GM04503 (cell line): ENCODE data around the gene PRKAR1A.
"Not testable (repeated sequence)": the region's sequence is repeated elsewhere in the genome, so short reads cannot be mapped to it uniquely, and the experiment has no call there.

ENCODE experiments used
- DNase-seq: peaks from one replicate; pipeline ENCODE4 v3.0.0-alpha.2; 2012; ENCODE audit warnings: low read depth

PRKAR1A gene

GRCh38 chr17:68579194-68579927 is 67.1 kb downstream of the PRKAR1A start:
- DNase-seq = no peak

- peak; percentile 91 for DNase-seq
Observed at GRCh38 chr17:68580236-68580770, 68.1 kb downstream of the PRKAR1A start.

DNA sequence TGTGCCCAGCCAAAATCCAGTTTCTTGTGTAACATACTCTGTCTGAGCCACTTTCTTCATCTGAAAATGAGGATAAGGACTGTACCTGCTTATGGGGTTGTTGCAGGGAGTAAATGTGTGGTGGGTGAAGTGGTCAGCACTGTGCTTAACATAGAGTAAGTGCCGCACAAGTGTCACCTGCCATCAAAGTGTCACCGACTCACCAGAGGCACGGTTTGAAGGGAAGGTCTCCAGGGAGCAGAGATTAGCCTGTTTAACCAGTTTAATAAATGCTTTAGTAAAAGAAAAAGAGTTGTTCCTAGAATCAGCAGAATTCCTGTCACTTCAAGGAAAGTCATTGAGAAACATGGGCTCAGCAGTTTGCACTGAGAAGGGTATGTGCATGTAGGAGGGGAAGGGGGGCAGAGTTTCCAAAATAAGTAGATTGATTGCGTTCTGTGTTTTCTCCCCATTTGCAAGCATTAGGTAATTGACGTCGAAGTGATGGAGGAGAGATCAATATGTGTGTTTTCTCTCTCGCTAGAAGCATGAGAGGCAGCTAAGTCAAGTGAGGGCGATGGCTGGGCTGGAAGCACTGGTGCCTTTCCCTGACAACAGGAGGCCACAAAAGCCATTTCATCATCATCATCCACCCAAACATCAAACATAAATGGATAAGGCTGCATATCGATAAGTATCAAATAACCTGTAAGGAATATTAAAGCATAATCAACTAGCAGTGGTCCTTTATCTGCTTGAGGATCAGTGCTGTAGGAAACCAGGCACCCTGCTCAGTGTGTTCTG is 69.8 kb downstream of the PRKAR1A start:
- DNase-seq = no peak

DNA sequence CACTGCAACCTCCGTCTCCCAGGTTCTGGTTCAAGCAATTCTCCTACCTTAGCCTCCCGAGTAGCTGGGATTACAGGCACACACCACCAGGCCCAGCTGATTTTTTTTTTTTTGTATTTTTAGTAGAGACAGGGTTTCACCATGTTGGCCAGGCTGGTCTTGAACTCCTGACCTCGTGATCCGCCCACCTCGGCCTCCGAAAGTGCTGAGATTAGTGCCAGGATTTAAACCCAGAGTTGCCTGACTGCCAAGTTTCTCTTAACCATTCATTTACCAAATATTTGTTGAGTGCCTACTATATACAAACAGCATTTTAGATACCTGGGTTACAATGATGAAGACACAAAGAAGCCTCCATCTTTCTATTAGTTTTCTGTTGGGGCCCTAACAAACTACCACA is 70.6 kb downstream of the PRKAR1A start:
- DNase-seq = not testable (repeated sequence)

DNA sequence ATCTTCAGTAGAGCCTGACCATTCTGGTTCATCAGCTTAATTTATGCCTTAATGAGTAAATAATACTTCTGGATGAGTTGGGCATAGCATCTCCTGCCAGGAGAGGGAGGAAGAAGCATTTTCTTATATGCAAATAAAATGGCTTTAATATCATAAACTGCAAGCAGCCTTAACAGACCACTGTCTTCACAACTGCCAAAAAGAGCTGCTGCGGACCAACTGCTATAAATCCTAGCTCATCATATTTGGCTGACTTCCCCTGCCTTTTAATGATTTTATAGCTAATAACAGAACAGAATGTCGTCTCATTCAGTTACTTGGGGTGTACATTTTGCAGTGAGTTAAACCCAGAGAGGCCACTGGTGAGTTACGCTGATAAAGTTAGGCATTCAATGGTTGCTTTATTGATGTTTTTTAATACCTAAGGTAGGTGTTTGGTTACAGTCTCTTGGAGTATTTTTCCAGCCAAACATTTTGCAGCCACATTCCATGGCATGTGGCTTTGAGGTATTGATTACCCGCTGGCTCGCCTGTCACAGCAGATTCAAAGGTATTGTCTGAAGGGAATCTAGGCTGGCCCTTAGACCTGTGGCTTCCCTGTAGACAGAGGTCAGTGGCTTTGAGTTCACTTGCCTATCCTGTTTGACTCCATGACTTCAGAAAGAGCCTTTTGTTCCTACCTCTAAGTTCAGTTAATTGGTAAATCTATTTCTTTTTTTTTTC is 72.5 kb downstream of the PRKAR1A start:
- DNase-seq = no peak

DNA sequence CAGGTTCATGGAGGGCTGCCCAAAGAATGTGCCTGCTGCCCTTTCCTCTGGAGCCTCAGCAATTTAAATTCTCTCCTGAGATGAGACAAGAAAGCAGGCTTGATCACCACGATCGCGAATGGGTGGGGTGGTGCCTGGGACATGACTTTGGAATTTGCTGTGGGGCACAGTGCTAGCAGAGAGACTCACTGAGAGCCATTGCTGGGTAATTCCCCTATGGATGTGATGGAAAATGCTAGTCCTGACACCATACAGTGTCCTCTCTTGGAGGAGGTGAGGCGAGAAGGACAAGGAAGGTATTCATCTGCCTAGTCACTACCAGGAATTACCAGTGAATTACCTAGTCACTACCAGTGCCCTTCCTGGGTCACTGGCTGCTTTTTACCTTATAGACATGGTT is 73.4 kb downstream of the PRKAR1A start:
- no peak for DNase-seq

DNA sequence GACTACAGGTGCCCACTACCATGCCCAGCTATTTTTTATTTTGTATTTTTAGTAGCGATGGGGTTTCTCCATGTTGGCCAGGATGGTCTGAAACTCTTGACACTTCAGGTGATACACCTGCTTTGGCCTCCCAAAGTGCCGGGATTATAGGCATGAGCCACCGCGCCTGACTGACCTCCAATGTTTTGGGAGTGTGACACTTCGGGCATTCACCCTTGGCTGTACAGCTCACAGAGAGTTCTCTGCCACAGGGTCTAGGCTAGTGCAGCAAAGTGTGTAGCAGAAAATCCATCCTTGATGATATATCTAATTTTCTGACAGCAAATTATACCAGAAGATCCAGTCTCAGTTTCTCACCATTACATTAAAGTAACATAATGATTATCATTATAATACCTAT is 74.8 kb downstream of the PRKAR1A start:
- no peak for DNase-seq

DNA sequence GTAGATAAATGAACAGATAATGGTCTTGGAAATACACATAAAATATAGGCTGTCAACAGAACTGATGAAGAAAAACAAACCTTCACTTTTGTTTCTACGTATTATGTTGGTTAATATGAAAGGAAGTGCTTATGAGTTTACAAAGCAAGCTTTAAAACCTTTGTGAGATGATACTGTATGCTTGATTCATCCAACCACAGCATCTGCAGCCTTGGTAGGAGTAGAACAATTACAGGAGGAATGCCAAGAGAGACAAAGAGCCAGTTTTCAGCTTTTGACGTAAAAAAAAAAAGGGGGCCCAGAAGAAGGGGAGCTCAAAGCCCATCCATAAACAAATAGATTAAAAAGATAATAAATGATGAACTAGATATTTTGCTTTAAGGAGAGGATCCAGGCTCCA is 75.6 kb downstream of the PRKAR1A start:
- no peak for DNase-seq

GRCh38 chr17:68588362-68588761 is 76.1 kb downstream of the PRKAR1A start:
- no peak for DNase-seq

DNA sequence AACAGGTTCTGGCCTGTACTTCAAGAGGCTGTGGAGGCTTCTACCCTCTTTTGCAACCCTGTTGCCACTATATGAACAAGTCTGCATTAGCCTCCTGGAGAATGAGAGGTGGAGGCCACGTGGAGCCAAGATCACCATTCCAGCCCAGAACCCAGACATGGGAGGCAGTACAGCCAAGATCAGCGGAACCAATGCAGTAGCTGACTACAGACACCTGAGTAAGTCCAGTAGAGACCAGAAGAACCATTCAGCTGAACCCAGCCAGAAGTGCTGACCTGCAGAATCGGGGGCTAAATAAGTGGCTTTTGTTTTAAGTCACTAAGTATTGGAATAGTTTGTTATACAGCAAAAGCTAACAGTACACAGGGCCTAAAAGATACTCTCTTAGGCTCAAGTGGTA is 76.9 kb downstream of the PRKAR1A start:
- no peak for DNase-seq

DNA sequence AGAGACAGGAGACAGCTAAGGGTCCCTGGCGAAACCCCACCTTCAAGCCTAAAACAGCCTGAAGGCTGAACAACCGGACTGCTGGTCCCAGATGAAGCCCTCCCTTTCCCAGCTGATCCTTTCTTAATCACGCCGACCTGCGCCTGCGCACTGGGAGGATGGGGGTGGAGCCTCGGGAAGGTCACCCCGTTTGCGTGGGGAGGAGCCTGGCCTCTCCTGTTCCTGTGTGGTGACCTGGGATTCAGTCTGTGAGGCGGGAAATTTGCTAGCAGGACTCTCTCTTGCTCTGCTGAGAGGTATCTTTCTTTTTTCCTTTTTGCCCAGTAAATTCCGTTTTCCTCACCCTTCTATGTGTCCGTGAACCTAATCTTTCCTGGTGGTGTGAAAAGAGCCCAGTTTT is 79.4 kb downstream of the PRKAR1A start:
- DNase-seq = no peak

DNA sequence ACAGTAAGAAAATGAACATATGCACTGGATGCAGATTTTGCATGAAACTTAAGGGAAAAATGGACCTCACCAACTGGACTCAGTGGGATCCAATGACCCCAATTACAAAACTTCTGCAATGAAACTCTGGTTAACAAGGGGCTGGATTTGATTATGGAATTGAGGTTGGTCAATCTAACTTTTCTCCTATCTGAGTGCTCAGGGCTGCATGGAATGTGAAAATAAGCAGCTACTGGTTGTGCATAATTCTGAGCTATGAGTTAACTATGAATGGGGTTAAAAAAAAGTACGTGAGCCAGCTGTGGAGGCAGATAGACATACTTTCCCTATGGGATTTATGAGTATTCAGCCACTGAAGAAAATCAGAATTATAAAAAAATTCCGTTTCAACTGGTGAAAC is 79.8 kb downstream of the PRKAR1A start:
- no peak for DNase-seq

DNA sequence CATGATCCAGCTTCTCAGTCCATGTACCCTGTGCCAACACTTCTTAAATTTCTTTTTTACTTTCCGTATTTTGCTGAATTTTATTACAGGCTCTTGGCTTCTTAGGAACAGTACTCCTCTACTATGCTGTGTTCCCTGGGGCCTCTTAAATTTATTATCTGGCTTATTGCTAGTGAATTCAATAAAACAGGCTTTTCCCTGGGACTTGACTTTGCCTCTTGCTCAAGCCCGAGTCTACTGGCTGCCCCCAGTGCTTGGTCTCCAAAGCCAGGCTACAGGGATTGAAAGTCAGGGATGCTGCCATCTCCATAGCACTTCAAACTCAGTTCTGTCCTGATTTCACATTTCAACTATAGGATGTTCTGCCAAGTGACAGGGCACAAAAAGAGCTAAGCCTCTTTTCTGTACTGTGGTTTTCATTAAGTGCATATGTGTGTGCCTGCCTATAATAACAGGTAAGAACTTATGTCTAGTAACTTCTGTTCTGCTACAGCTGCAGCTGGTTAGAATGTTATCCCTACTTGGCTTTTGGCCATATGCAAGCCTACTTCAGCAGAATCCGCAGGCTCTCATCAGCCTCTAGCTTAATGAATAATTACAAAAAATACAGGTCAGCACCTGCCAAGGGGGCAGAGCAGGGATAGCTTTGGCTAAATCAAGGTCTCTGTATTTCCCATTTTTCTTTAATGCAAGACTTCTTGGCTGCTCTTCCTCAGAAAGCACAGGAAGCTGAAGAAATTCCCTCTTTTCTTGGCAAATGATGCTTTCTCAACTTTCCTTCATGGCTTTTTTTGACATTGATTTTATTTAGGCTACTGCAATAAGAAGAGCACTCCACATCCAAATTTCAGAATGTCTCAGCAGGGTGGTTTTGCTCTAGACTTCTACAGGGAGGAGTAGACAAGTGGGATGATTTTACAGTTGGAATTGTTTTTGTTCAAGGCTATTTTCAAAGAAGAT is 80.7 kb downstream of the PRKAR1A start:
- no peak for DNase-seq

- no peak for DNase-seq
Observed at GRCh38 chr17:68594552-68594951, 82.3 kb downstream of the PRKAR1A start.

- no peak for DNase-seq
Observed at GRCh38 chr17:68595496-68595895, 83.3 kb downstream of the PRKAR1A start.

- DNase-seq = no peak
Observed at GRCh38 chr17:68595986-68596385, 83.8 kb downstream of the PRKAR1A start.

DNA sequence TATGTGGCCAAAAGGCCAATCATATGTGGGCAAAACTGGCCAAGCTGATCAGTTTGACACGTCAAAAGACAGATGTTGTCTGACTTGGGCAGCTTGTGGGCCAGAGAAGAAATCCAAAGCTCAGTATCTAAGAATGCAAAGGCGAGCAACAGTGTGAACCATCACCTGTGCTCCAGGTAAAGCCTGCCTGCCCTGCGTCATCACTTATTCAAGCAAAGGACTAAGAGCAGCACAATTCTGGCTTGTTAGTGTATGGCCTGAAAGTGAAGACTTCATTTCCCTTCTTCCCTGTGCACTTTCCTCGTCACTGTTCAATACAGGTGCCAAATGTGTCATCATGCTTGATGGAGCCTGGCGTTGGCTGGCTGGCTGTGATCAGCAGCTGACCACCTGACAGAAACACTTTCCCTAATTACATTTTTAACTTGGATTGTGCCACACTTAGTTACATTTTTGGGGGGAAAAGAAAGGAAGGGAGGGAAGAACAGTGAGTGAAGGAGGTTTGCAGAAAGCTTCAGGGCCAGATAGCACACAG is 84.2 kb downstream of the PRKAR1A start:
- DNase-seq = no peak

- no peak for DNase-seq
Observed at GRCh38 chr17:68598074-68598473, 85.8 kb downstream of the PRKAR1A start.

DNA sequence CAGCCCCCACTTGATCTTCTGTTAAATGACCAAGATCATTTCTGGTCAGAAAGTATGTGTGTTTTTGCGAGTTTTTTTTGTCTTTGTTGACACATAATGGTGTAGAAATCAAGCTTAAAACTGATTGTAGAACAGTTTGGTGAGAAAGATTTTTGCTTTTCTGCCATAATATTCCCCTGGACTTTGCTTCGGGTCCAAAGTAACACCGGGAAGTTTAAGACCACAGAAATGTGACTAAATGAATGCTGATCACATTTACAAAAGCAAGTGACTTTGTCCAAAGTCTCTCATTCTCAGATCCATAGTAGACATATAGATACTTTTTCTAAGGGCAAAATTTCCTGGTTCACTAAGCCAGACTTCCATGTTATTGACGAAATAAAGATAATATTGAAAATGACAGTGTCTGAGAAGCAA is 86.3 kb downstream of the PRKAR1A start:
- DNase-seq = no peak

- DNase-seq = peak; percentile 83
Observed at GRCh38 chr17:68599091-68599490, 86.9 kb downstream of the PRKAR1A start.

- DNase-seq = no peak
Observed at GRCh38 chr17:68599552-68600066, 87.4 kb downstream of the PRKAR1A start.
